Upper lobe of right lung (tissue), 1 donor: ENCODE measurements around the gene BYSL. TPM values are rescaled to one million over a fixed set of nuclear protein-coding genes. Genes with fewer than 3 reads are reported as not detected.

Source experiments
- ATAC-seq: fragments of 200-7000 bp; cut with Tn5 transposase; one replicate; pipeline ENCODE4 v1.9.1; 2020; ENCODE audit warnings: mild to moderate bottlenecking, moderate library complexity
- DNase-seq: peaks from one replicate; pipeline ENCODE4 v3.0.0-alpha.2; 2020
- H3K27ac ChIP-seq: fragments of 200-600 bp; one replicate; pipeline ENCODE4 v1.8.0; 2022
- H3K27me3 ChIP-seq: fragments of 200-600 bp; one replicate; pipeline ENCODE4 v1.8.0; 2022; ENCODE audit warnings: mild to moderate bottlenecking
- H3K36me3 ChIP-seq: fragments of 200-600 bp; one replicate; pipeline ENCODE4 v1.8.0; 2022
- H3K4me1 ChIP-seq: fragments of 200-600 bp; one replicate; pipeline ENCODE4 v1.8.0; 2022
- H3K4me3 ChIP-seq: fragments of 200-600 bp; one replicate; pipeline ENCODE4 v1.8.0; 2022; ENCODE audit warnings: mild to moderate bottlenecking
- H3K9me3 ChIP-seq: fragments of 200-600 bp; one replicate; pipeline ENCODE4 v1.8.0; 2022
- intact Hi-C: fragments of 100-400 bp; cut with DNase I; formaldehyde crosslinking; loops from one replicate; pipeline ENCODE4 v1.11.0; 2022
- total RNA-seq: library from RNA; stranded (reverse); fragmentation: NEBNext Ultra II Directional; extraction: Animal tissue kit (Norgen Biotek cat#: 25700); gene quantifications from one replicate; pipeline ENCODE4 v1.2.1, GENCODE V29; 2021
- TF ChIP-seq, protein P1 (sequence below): fragments of 200-600 bp; IDR thresholded peaks from one replicate; pipeline ENCODE4 v1.8.0; 2022; ENCODE audit warnings: antibody characterized with exemption
- donor health status: DM: no; HTN: yes; CAD: no; lungs with severe emphysema.

Gene BYSL
- total RNA-seq, 1 donor from 2014 or later, result 11.6 TPM

DNA sequence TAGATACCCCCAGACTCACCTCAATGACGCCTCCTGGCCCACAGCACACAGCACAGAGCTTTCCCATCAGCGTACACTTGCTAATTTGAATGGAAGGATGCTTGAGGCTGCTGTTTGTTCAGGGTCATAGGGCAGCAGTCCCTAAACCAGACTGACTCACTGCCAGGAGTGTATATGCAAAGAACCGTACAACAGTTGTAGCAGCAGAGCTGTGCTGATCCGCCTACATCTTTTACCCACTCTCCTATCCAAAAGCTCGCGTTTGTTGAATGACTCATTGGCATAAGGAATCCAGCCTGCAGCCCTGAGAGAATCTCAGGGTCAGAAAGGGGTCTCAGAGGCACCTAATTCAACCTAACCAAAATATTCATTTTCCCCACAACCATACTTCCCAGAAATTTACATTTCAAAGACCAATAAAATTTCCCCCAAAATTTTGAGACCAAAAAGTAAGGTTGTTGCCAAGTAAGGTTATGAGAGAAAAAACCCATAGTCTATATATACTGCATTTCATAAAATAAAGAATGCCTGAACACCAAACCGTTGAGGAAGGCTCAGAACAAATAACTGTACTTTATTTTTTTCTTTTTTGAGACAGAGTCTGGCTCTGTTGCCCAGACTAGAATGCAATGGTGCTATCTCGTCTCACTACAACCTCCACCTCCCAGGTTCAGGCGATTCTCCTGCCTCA is 55.6 kb downstream of the BYSL start:
- intact Hi-C loops, result no loop called here
- Histone ChIP-seq H3K4me1 (peaks cover 15% of the 10 kb centered on the region), H3K27me3 (no peaks in the 10 kb centered on the region), H3K27ac (no peak overlapping the region), H3K36me3 (no peaks in the 10 kb centered on the region), H3K9me3 (no peaks in the 10 kb centered on the region), H3K4me3 (no peak overlapping the region)
- TF ChIP-seq, protein P1, sequence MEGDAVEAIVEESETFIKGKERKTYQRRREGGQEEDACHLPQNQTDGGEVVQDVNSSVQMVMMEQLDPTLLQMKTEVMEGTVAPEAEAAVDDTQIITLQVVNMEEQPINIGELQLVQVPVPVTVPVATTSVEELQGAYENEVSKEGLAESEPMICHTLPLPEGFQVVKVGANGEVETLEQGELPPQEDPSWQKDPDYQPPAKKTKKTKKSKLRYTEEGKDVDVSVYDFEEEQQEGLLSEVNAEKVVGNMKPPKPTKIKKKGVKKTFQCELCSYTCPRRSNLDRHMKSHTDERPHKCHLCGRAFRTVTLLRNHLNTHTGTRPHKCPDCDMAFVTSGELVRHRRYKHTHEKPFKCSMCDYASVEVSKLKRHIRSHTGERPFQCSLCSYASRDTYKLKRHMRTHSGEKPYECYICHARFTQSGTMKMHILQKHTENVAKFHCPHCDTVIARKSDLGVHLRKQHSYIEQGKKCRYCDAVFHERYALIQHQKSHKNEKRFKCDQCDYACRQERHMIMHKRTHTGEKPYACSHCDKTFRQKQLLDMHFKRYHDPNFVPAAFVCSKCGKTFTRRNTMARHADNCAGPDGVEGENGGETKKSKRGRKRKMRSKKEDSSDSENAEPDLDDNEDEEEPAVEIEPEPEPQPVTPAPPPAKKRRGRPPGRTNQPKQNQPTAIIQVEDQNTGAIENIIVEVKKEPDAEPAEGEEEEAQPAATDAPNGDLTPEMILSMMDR, result no peak
- DNase-seq, result no peak
- peak; percentile 32 for ATAC-seq

Other genes starting within 250 kb of the BYSL start
- gene TFEB, start 185.9 kb upstream of the BYSL start, total RNA-seq, result 40.3 TPM
- gene PGC, start 174.1 kb upstream of the BYSL start, total RNA-seq, result 1,050 TPM
- 8.5 TPM for gene FRS3, start 141.6 kb upstream of the BYSL start, total RNA-seq
- gene PRICKLE4, start 140.7 kb upstream of the BYSL start, total RNA-seq, result 14.2 TPM
- gene TOMM6, start 133.8 kb upstream of the BYSL start, total RNA-seq, result 138 TPM
- 2.7 TPM for gene USP49, start 26.1 kb upstream of the BYSL start, total RNA-seq
- 18.3 TPM for gene MED20, start 360 bp upstream of the BYSL start, total RNA-seq
- 186 TPM for gene CCND3, start 20.3 kb downstream of the BYSL start, total RNA-seq
- 31.1 TPM for gene TAF8, start 129.0 kb downstream of the BYSL start, total RNA-seq
- 11.5 TPM for gene C6orf132, start 221.1 kb downstream of the BYSL start, total RNA-seq